Measurements from ENCODE around the gene FAM43B. TPM values are rescaled to one million over a fixed set of nuclear protein-coding genes. Genes with fewer than 3 reads are reported as not detected.

FAM43B gene
- total and polyA plus RNA-seq, 10 of the 15 experiments (the other 5 are each of a cell fraction or from before 2014, with no cell fraction given), result not detected

DNA sequence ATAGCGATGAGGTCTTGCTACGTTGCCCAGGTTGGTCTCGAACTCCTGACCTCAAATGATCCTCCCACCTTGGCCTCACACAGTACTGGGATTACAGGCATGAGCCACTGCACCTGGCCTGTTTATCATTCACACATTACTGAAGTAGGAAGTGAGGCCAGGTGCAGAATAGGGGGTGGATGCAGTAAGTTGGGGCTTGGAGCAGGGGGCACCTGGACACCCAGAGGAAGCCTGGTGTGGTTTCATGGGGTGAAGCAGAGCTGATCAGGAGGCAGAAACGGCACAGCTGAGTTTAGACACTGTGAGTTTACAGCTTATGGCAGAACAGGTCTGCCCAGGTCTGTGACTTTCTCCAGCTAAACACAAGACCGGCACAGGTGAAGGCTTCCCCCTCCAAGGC lies 41.4 kb downstream of the FAM43B start:
- no peak for ATAC-seq
- no peaks in the 10 kb centered on the region for H3K4me1 ChIP-seq (ENCODE audit: control insufficient read depth, insufficient read depth, low read length)
- H2AFZ ChIP-seq (ENCODE audit: control insufficient read depth, low read depth, low read length), result no peak overlapping the region
- H4K20me1 ChIP-seq (ENCODE audit: control insufficient read depth, insufficient read depth), result no peaks in the 10 kb centered on the region
- ChIA-PET POLR2A (no interaction called here), CTCF (interaction anchor here (0.8 to 2.2 kb wide), 4 partner anchors 10 to 70 kb away, joined by 3 to 4 read pairs (median 4); no protein-coding TSS in a partner anchor), RAD21 (ENCODE audit: unreplicated experiment) (no interaction called here), SMC1A (ENCODE audit: uncharacterized antibody, unreplicated experiment) (no interaction called here)
- 48% methylated on average over 5 of the region's 5 CpGs for WGBS (ENCODE audit: insufficient coverage, insufficient replicate concordance, low lambda C conversion rate, missing lambda C conversion rate)
- intact Hi-C loops (cut with micrococcal nuclease; ENCODE audit: unreplicated experiment), result no loop called here
- no TSS peak for BruUV-seq (replicated peaks)
- H3K36me3 ChIP-seq (ENCODE audit: control insufficient read depth in 2 of 2, insufficient read depth in 2 of 2, low read length in 1 of 2), result no peaks in the 10 kb centered on the region
- H3K79me2 ChIP-seq (ENCODE audit: control insufficient read depth, insufficient read depth, low read length), result no peaks in the 10 kb centered on the region
- no peak for DNase-seq (ENCODE audit: low read depth, low spot score)
- H3K27me3 ChIP-seq (replicated peaks in 1 of 2; ENCODE audit: control insufficient read depth in 2 of 2, insufficient read depth in 2 of 2, low read length in 1 of 2), result peaks cover 5 to 7% of the 10 kb centered on the region in 2 experiments
- H3K4me2 ChIP-seq (ENCODE audit: control insufficient read depth, insufficient read depth), result no peak overlapping the region
- no peaks in the 10 kb centered on the region for H3K9me3 ChIP-seq (replicated peaks; ENCODE audit: control insufficient read depth, insufficient read depth, low read length)
- H3K4me3 ChIP-seq, result no peak overlapping the region
- H3K9ac ChIP-seq (ENCODE audit: control insufficient read depth, insufficient read depth, low read length), result no peak overlapping the region
- TF ChIP-seq ATF2 (IDR thresholded peaks at IDR 0.05; ENCODE audit: low read length), result no peak
- no peak for TF ChIP-seq MLLT1 (IDR thresholded peaks at IDR 0.05)
- no peak for TF ChIP-seq SMARCA5 (IDR thresholded peaks at IDR 0.05)
- no peak for TF ChIP-seq SUPT20H (IDR thresholded peaks at IDR 0.05; ENCODE audit: borderline replicate concordance, control insufficient read depth, low read depth, low read length)
- TF ChIP-seq ZBTB11 (CRISPR knock-in tag; IDR thresholded peaks at IDR 0.05), result no peak
- no peak for TF ChIP-seq ELK1 (IDR thresholded peaks at IDR 0.05; ENCODE audit: low read depth, low read length)
- TF ChIP-seq GATAD2B (conservative IDR thresholded peaks at IDR 0.05; ENCODE audit: low read depth), result no peak
- TF ChIP-seq NR2C1 (IDR thresholded peaks at IDR 0.05), result no peak
- no peak for TF ChIP-seq KLF5 (IDR thresholded peaks at IDR 0.05; ENCODE audit: partially characterized antibody)
- TF ChIP-seq SRF (IDR thresholded peaks at IDR 0.05; ENCODE audit: low read depth in 2 of 2, low read length in 2 of 2), result no peak
- TF ChIP-seq SREBF2 (IDR thresholded peaks at IDR 0.05; ENCODE audit: low read length), result no peak
- H3K27ac ChIP-seq (ENCODE audit: control insufficient read depth, insufficient read depth), result no peak overlapping the region
- no peak for FAIRE-seq
- in situ Hi-C loops (cut with MboI), result no loop called here

Data from GM12878 (cell line).